K562 (cell line): ENCODE data around the gene VPREB1. TPM values are rescaled to one million over a fixed set of nuclear protein-coding genes. Genes with fewer than 3 reads are reported as not detected.
A peak's percentile ranks its signal among the peaks of the same experiment; 100 is the strongest.
"Not testable (repeated sequence)": the region's sequence is repeated elsewhere in the genome, so short reads cannot be mapped to it uniquely, and the experiment has no call there.

Source experiments
- ATAC-seq: fragments of 200-7000 bp; cut with Tn5 transposase; 3 replicates; pipeline ENCODE4 v1.9.1; 2020; ENCODE audit warnings: moderate library complexity
- BruUV-seq: library from RNA; stranded (reverse); fragments of 400-500 nt; replicated peaks from 2 replicates; lab custom pipeline; 2021; lab: Mats Ljungman, UMichigan
- CTCF ChIA-PET: fragments of 300-600 bp; formaldehyde crosslinking; extraction: SDS; loops from one replicate; lab custom pipeline; 2021; ENCODE audit warnings: low intra/inter-chr PET ratio; lab: Yijun Ruan, JAX
- POLR2A ChIA-PET: fragments of 300-600, 350-650 bp; sonication (Branson Sonifier 250); formaldehyde crosslinking; extraction: SDS; loops from one replicate; lab custom pipeline; 2021; ENCODE audit warnings: antibody characterized with exemption, inconsistent platforms; lab: Yijun Ruan, JAX
- DNase-seq, 4 experiments: peaks; one replicate each; pipeline versions ENCODE4 v3.0.0 to v3.0.0-alpha.2; 2011 to 2018; ENCODE audit warnings: low spot score in 3 of 4, mixed read lengths in 3 of 4; ENCODE audit errors: extremely low read depth in 1 of 4
- FAIRE-seq: peaks from 2 replicates; lab custom pipeline; 2011; peaks lifted over from hg19 to GRCh38; lab: Jason Lieb, UNC
- H2AFZ ChIP-seq: 2 replicates; pipeline ENCODE4 v1.6.0; 2011; ENCODE audit warnings: low read depth, low read length, control low read depth, inconsistent platforms
- H3K27ac ChIP-seq: fragments of 200-600 bp; 3 replicates; pipeline ENCODE4 v1.8.0; 2011; ENCODE audit warnings: low read depth, mild to moderate bottlenecking, control low read depth, inconsistent platforms, low read length, moderate library complexity, mixed read lengths; ENCODE audit errors: extremely low read depth
- H3K27me3 ChIP-seq, 2 experiments: fragments of 300-600 bp in 1 of 2; 2 replicates in 1 of 2; 3 replicates in 1 of 2; pipeline versions ENCODE4 v1.6.0 to v1.8.0; 2011; ENCODE audit warnings: inconsistent platforms in 2 of 2, low read length in 2 of 2, mild to moderate bottlenecking in 1 of 2, mixed read lengths in 1 of 2, moderate library complexity in 1 of 2; ENCODE audit not compliant: control insufficient read depth in 2 of 2, insufficient read depth in 2 of 2
- H3K36me3 ChIP-seq: fragments of 300-600 bp; 3 replicates; pipeline ENCODE4 v1.8.0; 2011; ENCODE audit warnings: mild to moderate bottlenecking, low read length, inconsistent platforms; ENCODE audit not compliant: control insufficient read depth, insufficient read depth
- H3K4me1 ChIP-seq, 2 experiments: fragments of 200-600 bp in 1 of 2; replicated peaks in 1 of 2; 2 replicates in 1 of 2; 3 replicates in 1 of 2; pipeline versions ENCODE4 v1.5.1 to v1.8.0; 2011; ENCODE audit warnings: inconsistent platforms in 2 of 2, low read length in 2 of 2, mild to moderate bottlenecking in 1 of 2, mixed read lengths in 1 of 2, moderate library complexity in 1 of 2; ENCODE audit not compliant: control insufficient read depth in 2 of 2, insufficient read depth in 2 of 2
- H3K4me2 ChIP-seq: 2 replicates; pipeline ENCODE4 v1.6.1; 2011; ENCODE audit warnings: low read length, control low read depth, inconsistent platforms, mixed read lengths; ENCODE audit not compliant: insufficient read depth
- H3K4me3 ChIP-seq: fragments of 200-600 bp; sonication (generic), shearing (Covaris generic); 2 replicates; pipeline ENCODE4 v1.5.1; 2016; ENCODE audit warnings: control low read depth, inconsistent platforms
- H3K79me2 ChIP-seq: fragments of 200-600 bp; 3 replicates; pipeline ENCODE4 v1.8.0; 2011; ENCODE audit warnings: low read length, inconsistent platforms; ENCODE audit not compliant: control insufficient read depth, insufficient read depth
- H3K9ac ChIP-seq, 2 experiments: 2 replicates each; pipeline versions ENCODE4 v1.6.0 to v1.6.1; 2011; ENCODE audit warnings: low read depth in 2 of 2, low read length in 2 of 2, control low read depth in 1 of 2, inconsistent platforms in 1 of 2, mild to moderate bottlenecking in 1 of 2, mixed read lengths in 1 of 2; ENCODE audit not compliant: insufficient read depth in 1 of 2
- H3K9me1 ChIP-seq: one replicate; pipeline ENCODE4 v1.6.0; 2011; ENCODE audit warnings: inconsistent platforms, mild to moderate bottlenecking, low read length, moderate library complexity; ENCODE audit not compliant: control insufficient read depth, insufficient read depth
- H3K9me3 ChIP-seq: replicated peaks from 2 replicates; pipeline ENCODE4 v1.5.1; 2011; ENCODE audit warnings: low read depth, low read length, inconsistent platforms; ENCODE audit not compliant: control insufficient read depth, insufficient read depth
- H4K20me1 ChIP-seq: replicated peaks from 2 replicates; pipeline ENCODE4 v1.6.1; 2011; ENCODE audit warnings: low read length, inconsistent platforms, mixed read lengths; ENCODE audit not compliant: control insufficient read depth, insufficient read depth
- CXXC5 ChIP-seq: fragments of 250-450 bp; sonication (Bioruptor Pico); IDR thresholded peaks from 2 replicates; pipeline ENCODE4 v1.8.0; 2022; ENCODE audit warnings: inconsistent platforms, mild to moderate bottlenecking, moderate library complexity
- GATAD2A ChIP-seq: fragments of 450-650 bp; IDR thresholded peaks from 2 replicates; pipeline ENCODE4 v1.6.1; 2017
- KDM1A ChIP-seq, 2 experiments: fragments of 450-650 bp; IDR thresholded peaks; 2 replicates each; pipeline ENCODE4 v1.6.1; 2016; ENCODE audit warnings: mild to moderate bottlenecking in 2 of 2
- SOX6 ChIP-seq: fragments of 450-650 bp; IDR thresholded peaks from 2 replicates; pipeline ENCODE4 v1.6.1; 2014; ENCODE audit warnings: mild to moderate bottlenecking
- ZEB2 ChIP-seq: fragments of 450-650 bp; IDR thresholded peaks from 2 replicates; pipeline ENCODE4 v1.6.1; 2016
- ZNF134 ChIP-seq: fragments of 250-450 bp; sonication (Bioruptor Pico); conservative IDR thresholded peaks from 2 replicates; pipeline ENCODE4 v1.4.0; 2020
- WGBS: fragments of 100-300 bp; shearing (Covaris generic); methylation state at CpG from one replicate; pipeline ENCODE4 v1.1.6; 2016; ENCODE audit warnings: low coverage, mixed read lengths; ENCODE audit not compliant: insufficient coverage; ENCODE audit errors: missing lambda C conversion rate; 5-methylcytosine and 5-hydroxymethylcytosine counted together
- in situ Hi-C: fragments of 300-500 bp; cut with MboI; formaldehyde crosslinking; loops from 4 replicates; pipeline ENCODE4 v1.15.0; 2018; ENCODE audit warnings: inconsistent platforms, mixed read lengths
- intact Hi-C: fragments of 100-400 bp; cut with micrococcal nuclease; formaldehyde crosslinking; loops from 2 replicates; pipeline ENCODE4 v1.14.2; 2022
- polyA plus RNA-seq, 8 experiments: library from polyadenylated mRNA; depleted of rRNA in 4 of 8; stranded (reverse) in 5 of 8; unstranded in 3 of 8; fragments of >200 nt; fragmentation: Nextera tagmentation in 2 of 8; fragmentation: Illumina TruSeq in 1 of 8; extraction: Ambion mirVana in 2 of 8; extraction: Trizol in 1 of 8; gene quantifications; 2 replicates each; pipeline versions ENCODE4 v1.2.1 to v1.2.3, GENCODE V29; 2011 to 2014; ENCODE audit warnings: inconsistent platforms in 1 of 8, missing spikeins in 1 of 8
- total RNA-seq, 7 experiments: library from RNA; depleted of rRNA in 6 of 7; stranded (reverse); fragments of >200 nt in 6 of 7; fragmentation: Illumina TruSeq in 2 of 7; extraction: Trizol in 2 of 7; gene quantifications; 2 replicates each; pipeline versions ENCODE4 v1.2.1 to v1.2.3, GENCODE V29; 2011 to 2021; ENCODE audit warnings: low replicate concordance in 1 of 7
- TF ChIP-seq, protein P1 (sequence below), 2 experiments: fragments of 450-650 bp; formaldehyde crosslinking in 1 of 2; IDR thresholded peaks; 2 replicates each; pipeline versions ENCODE4 v1.4.0 to v1.6.1; 2014 to 2020; ENCODE audit warnings: mild to moderate bottlenecking in 2 of 2, borderline replicate concordance in 1 of 2, low read depth in 1 of 2
- TF ChIP-seq, protein P2 (sequence below): sonication (generic); IDR thresholded peaks from 2 replicates; pipeline ENCODE4 v1.6.1; 2016

Gene VPREB1
- total and polyA plus RNA-seq, 9 of the 15 experiments (the other 6 are each of a cell fraction or from before 2014, with no cell fraction given), result not detected

DNA sequence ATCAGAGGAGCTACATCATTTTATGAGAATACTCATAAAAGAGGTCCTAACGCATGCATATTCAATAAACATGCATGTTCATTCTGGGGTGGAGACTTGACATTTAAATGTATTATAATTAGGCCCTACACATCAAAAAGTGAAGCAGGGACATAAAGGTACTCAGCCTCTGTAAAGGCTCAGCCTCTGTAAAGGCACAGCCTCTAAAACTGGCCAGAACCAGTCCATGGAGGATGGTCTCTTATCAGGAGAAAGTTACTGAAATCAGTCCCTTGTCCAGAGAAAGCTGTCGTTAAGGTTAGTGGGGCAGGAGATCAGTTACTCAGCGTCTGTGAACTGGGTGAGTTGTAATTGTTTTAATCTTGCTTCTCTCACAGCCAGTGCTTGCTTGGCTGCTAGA is 19.2 kb downstream of the VPREB1 start:
- H3K36me3 ChIP-seq, H3K9ac ChIP-seq, H3K4me3 ChIP-seq, H2AFZ ChIP-seq, H4K20me1 ChIP-seq, CTCF ChIA-PET, intact Hi-C loops, ATAC-seq, POLR2A ChIA-PET, DNase-seq, H3K27ac ChIP-seq, in situ Hi-C loops, FAIRE-seq, H3K9me3 ChIP-seq, H3K4me1 ChIP-seq, H3K79me2 ChIP-seq, BruUV-seq, H3K9me1 ChIP-seq, H3K4me2 ChIP-seq, H3K27me3 ChIP-seq: not testable (repeated sequence)
- 15% methylated on average over 3 of the region's 3 CpGs for WGBS
- peak in 1 of 2 experiments; percentile 55; a peak in 1 of 4 replicates for TF ChIP-seq KDM1A (IDR thresholded peaks at IDR 0.05)
- peak; percentile 84 for TF ChIP-seq ZNF134 (CRISPR knock-in tag)
- TF ChIP-seq, protein P1, sequence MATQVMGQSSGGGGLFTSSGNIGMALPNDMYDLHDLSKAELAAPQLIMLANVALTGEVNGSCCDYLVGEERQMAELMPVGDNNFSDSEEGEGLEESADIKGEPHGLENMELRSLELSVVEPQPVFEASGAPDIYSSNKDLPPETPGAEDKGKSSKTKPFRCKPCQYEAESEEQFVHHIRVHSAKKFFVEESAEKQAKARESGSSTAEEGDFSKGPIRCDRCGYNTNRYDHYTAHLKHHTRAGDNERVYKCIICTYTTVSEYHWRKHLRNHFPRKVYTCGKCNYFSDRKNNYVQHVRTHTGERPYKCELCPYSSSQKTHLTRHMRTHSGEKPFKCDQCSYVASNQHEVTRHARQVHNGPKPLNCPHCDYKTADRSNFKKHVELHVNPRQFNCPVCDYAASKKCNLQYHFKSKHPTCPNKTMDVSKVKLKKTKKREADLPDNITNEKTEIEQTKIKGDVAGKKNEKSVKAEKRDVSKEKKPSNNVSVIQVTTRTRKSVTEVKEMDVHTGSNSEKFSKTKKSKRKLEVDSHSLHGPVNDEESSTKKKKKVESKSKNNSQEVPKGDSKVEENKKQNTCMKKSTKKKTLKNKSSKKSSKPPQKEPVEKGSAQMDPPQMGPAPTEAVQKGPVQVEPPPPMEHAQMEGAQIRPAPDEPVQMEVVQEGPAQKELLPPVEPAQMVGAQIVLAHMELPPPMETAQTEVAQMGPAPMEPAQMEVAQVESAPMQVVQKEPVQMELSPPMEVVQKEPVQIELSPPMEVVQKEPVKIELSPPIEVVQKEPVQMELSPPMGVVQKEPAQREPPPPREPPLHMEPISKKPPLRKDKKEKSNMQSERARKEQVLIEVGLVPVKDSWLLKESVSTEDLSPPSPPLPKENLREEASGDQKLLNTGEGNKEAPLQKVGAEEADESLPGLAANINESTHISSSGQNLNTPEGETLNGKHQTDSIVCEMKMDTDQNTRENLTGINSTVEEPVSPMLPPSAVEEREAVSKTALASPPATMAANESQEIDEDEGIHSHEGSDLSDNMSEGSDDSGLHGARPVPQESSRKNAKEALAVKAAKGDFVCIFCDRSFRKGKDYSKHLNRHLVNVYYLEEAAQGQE (IDR thresholded peaks at IDR 0.05; ENCODE audit: borderline replicate concordance), result peak; percentile 97
- TF ChIP-seq, protein P1 (CRISPR knock-in tag; IDR thresholded peaks at IDR 0.05; ENCODE audit: low read depth), result not testable (repeated sequence)
- peak; percentile 28; the same call in 1 of the 2 replicates for TF ChIP-seq SOX6
- TF ChIP-seq, protein P2, sequence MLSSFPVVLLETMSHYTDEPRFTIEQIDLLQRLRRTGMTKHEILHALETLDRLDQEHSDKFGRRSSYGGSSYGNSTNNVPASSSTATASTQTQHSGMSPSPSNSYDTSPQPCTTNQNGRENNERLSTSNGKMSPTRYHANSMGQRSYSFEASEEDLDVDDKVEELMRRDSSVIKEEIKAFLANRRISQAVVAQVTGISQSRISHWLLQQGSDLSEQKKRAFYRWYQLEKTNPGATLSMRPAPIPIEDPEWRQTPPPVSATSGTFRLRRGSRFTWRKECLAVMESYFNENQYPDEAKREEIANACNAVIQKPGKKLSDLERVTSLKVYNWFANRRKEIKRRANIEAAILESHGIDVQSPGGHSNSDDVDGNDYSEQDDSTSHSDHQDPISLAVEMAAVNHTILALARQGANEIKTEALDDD, result peak; percentile 87
- 0 out of 2 replicates have a peak, but pooled peaks have one; percentile 26 for TF ChIP-seq ZEB2
- TF ChIP-seq CXXC5 (CRISPR knock-in tag), result 0 out of 2 replicates have a peak, but pooled peaks have one; percentile 27
- 0 out of 2 replicates have a peak, but pooled peaks have one; percentile 49 for TF ChIP-seq GATAD2A
